SK-N-MC (cell line): ENCODE data around the gene TEX50.
"Not testable (repeated sequence)": the region's sequence is repeated elsewhere in the genome, so short reads cannot be mapped to it uniquely, and the experiment has no call there.

Experiments
- DNase-seq: peaks from one replicate; pipeline ENCODE4 v3.0.0-alpha.2; 2011; ENCODE audit warnings: low read depth, low spot score
- H3K27ac ChIP-seq: fragments of 200-600 bp; sonication (generic); 2 replicates; pipeline ENCODE4 v1.5.1; 2016; ENCODE audit warnings: mixed run types
- H3K36me3 ChIP-seq: fragments of 200-600 bp; sonication (generic); 2 replicates; pipeline ENCODE4 v1.6.1; 2017; ENCODE audit warnings: antibody characterized with exemption, low read length, mixed read lengths; ENCODE audit not compliant: insufficient read depth
- H3K4me3 ChIP-seq: fragments of 200-600 bp; sonication (generic); 2 replicates; pipeline ENCODE4 v1.5.1; 2016
- H3K9ac ChIP-seq: fragments of 200-600 bp; sonication (generic); 2 replicates; pipeline ENCODE4 v1.8.0; 2017; ENCODE audit warnings: mixed run types, mixed read lengths; ENCODE audit not compliant: insufficient read length
- H3K9me3 ChIP-seq: fragments of 200-600 bp; sonication (generic); 2 replicates; pipeline ENCODE4 v1.6.1; 2017; ENCODE audit warnings: low read depth, mild to moderate bottlenecking, antibody characterized with exemption, low read length, moderate library complexity, mixed read lengths
- EZH2 ChIP-seq: fragments of 200-600 bp; sonication (generic); IDR thresholded peaks from one replicate; pipeline ENCODE4 v1.6.1; 2017; ENCODE audit warnings: antibody characterized with exemption
- FOXP2 ChIP-seq: optimal IDR thresholded peaks from 2 replicates; pipeline ENCODE3; 2011; ENCODE audit warnings: mild to moderate bottlenecking, moderate library complexity; ENCODE audit not compliant: insufficient read depth; ENCODE audit errors: extremely low read length, control extremely low read depth
- POLR2AphosphoS5 ChIP-seq: IDR thresholded peaks from 2 replicates; pipeline ENCODE4 v1.6.1; 2012; ENCODE audit warnings: mild to moderate bottlenecking, low read depth, low read length, borderline replicate concordance

Gene TEX50, protein sequence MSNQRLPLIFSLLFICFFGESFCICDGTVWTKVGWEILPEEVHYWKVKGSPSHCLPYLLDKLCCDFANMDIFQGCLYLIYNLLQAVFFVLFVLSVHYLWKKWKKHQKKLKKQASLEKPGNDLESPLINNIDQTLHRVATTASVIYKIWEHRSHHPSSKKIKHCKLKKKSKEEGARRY

DNA sequence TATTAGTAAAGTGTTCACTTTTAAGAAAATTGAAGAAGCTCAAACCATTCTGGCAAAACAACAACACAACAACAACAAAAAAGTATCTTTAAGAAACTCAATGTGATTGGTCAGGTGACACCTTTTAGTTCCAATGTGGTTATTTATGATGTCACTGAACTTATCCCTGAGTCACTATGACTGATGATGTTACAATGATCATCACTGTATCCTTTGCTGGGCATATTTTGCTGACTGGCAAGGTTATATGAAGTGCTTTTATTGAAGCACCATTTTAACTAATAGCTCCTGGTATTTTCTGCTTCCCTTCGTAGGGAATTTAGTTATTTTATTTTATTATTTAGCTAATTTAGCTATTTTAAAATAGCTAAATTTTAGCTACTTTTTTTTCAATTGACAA, at the start of gene TEX50:
Gene TEX50, plus strand, starts transcription at position 223 of the 400 bp plus-strand sequence. CDS start 184 bp downstream, outside the sequence.
- Histone ChIP-seq H3K27ac (no peak within 1 kb of the TSS), H3K36me3 (no peaks in the 10 kb centered on the region), H3K9ac (no peak within 1 kb of the TSS), H3K9me3 (no peaks in the 10 kb centered on the region), H3K4me3 (no peak within 1 kb of the TSS)
- no peak for DNase-seq
- TF ChIP-seq FOXP2 (no peak), EZH2 (no peak), POLR2AphosphoS5 (no peak)

DNA sequence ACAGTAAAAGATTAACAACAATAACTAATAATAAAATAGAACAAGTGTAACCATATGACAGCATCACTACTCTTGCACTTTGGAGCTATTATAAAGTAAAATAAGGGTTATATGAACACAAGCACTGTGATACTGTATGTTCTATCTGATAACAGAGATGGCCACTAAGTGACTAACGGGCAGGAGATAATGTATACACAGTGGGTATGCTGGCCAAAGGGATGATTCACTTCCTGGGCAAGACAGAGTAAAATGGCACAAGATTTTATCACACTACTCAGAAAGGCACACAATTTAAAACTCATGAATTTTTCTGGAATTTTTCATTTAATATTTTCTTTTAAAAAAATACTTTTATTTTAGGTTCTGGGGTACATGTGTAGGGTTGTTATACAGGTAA, 44.6 kb upstream of the TEX50 start:
- DNase-seq, result no peak
- no peaks in the 10 kb centered on the region for H3K9me3 ChIP-seq
- TF ChIP-seq FOXP2, result no peak
- TF ChIP-seq EZH2, result no peak
- no peak for TF ChIP-seq POLR2AphosphoS5

DNA sequence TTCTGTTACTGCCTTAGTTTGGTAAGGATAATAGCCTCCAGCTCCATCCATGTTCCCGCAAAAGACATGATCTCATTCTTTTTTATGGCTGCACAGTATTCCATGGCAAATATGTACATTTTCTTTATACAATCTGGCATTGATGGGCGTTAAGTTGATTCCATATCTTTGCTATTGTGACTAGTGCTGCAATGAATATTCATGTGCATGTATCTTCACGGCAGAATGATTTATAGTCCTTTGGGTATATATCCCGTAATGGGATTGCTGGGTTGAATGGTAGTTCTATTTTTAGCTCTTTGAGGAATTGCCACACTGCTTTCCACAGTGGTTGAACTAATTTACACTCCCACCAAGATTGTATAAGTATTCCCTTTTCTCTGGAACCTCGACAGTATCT, 44.0 kb upstream of the TEX50 start:
- not testable (repeated sequence) for H3K9ac ChIP-seq, H3K27ac ChIP-seq, H3K36me3 ChIP-seq, H3K4me3 ChIP-seq, H3K9me3 ChIP-seq
- peak; percentile 18 for DNase-seq

More for the DNA sequence above, 44.6 kb upstream of the TEX50 start:
- H3K4me3 ChIP-seq, result no peak overlapping the region
- no peak overlapping the region for H3K27ac ChIP-seq
- H3K36me3 ChIP-seq, result no peaks in the 10 kb centered on the region
- no peak overlapping the region for H3K9ac ChIP-seq

DNA sequence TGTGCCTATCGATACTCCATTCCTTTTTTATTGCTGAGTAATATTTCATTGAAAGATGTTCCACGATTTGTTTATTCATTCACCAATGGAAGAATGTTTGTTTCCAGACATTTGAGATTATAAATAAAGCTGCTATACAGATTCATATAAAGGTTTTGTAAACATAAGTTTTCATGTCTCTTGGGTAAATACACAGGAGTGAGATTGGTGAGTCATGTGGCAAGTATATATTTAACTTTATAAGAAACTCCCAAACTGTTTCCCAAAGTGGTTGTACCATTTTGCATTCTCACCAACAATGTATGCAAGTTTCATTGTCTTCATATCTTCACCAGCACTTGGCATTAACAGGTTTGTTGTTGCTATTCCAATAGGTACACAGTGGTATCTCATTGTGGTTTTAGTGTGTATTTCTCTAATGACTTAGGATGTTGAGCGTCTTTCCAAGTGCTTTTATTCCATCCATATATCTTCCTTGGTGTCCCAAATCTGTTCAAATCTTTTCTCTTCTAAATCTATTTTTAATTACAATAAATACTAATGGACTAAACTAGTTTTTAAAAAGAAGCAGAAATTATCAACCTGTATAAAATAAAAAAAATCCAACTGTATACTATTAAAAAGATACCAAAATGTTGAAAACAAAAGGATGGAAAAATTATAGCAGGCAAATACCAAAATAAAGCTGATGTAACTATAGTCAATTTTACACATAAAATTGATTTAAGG, 38.9 kb upstream of the TEX50 start:
- Histone ChIP-seq H3K27ac (no peak overlapping the region), H3K36me3 (no peaks in the 10 kb centered on the region), H3K9ac (no peak overlapping the region), H3K4me3 (no peak overlapping the region), H3K9me3 (no peaks in the 10 kb centered on the region)
- no peak for DNase-seq
- TF ChIP-seq POLR2AphosphoS5 (no peak), EZH2 (no peak), FOXP2 (no peak)

DNA sequence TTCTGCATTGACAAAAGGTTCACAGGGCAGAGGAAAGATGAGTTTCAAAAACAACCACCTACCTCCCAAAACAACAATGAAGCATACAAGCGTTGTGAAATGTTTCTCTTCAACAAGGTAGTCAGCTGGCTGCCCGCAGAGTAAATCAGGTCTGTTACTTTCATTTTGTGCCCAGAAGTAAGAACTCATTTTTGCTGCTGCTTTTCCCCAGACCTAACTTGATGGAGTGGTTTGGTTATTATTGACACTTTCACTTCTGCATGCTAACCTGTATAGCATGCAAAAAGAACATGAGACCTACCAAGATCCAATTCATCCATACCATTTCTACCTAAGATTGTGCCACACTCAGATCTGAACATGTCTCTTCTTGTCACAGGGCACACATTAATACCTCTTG, 33.5 kb upstream of the TEX50 start:
- Histone ChIP-seq H3K9ac (no peak overlapping the region), H3K9me3 (no peaks in the 10 kb centered on the region), H3K36me3 (no peaks in the 10 kb centered on the region), H3K27ac (no peak overlapping the region), H3K4me3 (no peak overlapping the region)
- DNase-seq, result no peak
- TF ChIP-seq EZH2, result no peak
- TF ChIP-seq POLR2AphosphoS5, result no peak
- no peak for TF ChIP-seq FOXP2

DNA sequence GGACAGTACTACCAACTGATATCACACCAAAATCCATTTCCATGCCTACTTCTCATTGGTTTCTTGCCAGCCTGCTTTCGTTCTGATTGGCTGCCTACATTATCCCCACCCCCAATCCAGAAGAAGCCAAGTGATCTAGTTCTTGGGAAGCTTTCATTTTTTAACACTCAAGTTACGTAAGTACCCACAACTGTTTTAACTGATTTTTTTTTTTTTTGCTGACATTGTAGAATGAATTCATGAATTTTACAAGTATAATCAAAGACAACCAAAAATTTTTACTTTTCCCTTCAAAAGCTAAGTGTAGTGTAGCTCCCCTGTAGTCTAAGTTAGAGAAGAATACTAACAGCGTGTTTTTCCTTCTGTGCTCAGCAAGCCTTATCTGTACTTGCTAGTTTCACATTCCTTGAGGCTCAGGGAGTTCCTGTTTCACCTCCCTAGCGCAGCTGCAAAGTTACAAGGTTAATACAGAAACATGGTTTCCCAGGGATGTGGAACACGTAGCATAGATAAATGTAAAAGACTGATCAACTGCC, 32.0 kb upstream of the TEX50 start, which contains the start of gene SLC9C2:
Gene SLC9C2, minus strand, starts transcription at position 17 of the 536 bp plus-strand sequence. CDS start 1,296 bp downstream, outside the sequence.
- peak within 1 kb of the TSS; percentile 22; the same call in 1 of the 2 replicates for H3K27ac ChIP-seq
- H3K36me3 ChIP-seq, result no peaks in the 10 kb centered on the region
- no peak within 1 kb of the TSS for H3K4me3 ChIP-seq
- no peaks in the 10 kb centered on the region for H3K9me3 ChIP-seq
- H3K9ac ChIP-seq, result no peak within 1 kb of the TSS
- no peak for TF ChIP-seq POLR2AphosphoS5
- TF ChIP-seq EZH2, result no peak
- TF ChIP-seq FOXP2, result no peak
- DNase-seq, result no peak

DNA sequence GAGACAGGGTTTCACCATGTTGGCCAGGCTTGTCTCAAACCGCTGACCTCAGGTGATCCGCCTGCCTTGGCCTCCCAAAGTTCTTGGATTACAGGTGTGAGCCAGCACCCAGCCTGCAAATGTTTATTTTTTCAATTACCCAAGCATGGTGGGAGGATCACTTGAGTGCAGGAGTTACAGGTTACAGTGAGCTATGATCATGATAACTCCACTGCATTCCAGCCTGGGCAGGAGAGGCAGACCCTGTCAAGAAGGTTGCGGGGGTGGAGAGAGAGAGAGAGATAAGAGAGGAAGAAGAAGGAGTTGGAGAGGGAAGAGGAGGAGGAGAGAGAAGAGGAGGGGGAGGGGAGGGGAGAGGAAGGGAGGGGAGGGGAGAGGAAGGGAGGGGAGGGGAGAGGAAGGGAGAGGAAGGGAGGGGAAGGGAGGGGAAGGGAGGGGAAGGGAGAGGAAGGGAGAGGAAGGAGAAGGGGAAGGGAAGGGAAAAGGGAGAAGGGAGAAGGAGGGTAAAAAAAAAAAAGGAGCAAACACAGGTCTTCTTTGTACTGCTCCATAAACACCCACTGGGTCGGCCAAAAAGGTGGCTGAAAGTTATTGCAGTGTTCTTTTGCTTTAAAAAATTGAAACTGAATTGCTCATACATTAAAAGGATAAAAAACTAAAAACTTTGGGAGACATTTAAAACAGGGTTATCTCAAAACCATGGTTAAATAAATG, 26.5 kb upstream of the TEX50 start:
- no peak overlapping the region for H3K27ac ChIP-seq
- DNase-seq, result no peak
- no peaks in the 10 kb centered on the region for H3K9me3 ChIP-seq
- TF ChIP-seq FOXP2 (no peak), EZH2 (no peak), POLR2AphosphoS5 (no peak)
- H3K36me3 ChIP-seq, result no peaks in the 10 kb centered on the region
- H3K4me3 ChIP-seq, result no peak overlapping the region
- H3K9ac ChIP-seq, result no peak overlapping the region

DNA sequence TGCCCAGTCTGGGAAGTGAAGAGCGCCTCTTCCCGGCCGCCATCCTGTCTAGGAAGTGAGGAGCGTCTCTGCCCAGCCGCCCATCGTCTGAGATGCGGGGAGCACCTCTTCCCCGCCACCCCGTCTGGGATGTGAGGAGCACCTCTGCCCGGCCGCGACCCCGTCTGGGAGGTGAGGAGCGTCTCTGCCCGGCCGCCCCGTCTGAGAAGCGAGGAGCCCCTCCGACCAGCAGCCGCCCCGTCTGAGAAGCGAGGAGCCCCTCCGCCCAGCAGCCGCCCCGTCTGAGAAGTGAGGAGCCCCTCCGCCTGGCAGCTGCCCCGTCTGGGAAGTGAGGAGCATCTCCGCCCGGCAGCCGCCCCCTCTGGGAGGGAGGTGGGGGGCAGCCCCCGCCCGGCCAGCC, 22.1 kb upstream of the TEX50 start:
- not testable (repeated sequence) for H3K4me3 ChIP-seq, H3K9me3 ChIP-seq, H3K36me3 ChIP-seq, DNase-seq, H3K9ac ChIP-seq, H3K27ac ChIP-seq

DNA sequence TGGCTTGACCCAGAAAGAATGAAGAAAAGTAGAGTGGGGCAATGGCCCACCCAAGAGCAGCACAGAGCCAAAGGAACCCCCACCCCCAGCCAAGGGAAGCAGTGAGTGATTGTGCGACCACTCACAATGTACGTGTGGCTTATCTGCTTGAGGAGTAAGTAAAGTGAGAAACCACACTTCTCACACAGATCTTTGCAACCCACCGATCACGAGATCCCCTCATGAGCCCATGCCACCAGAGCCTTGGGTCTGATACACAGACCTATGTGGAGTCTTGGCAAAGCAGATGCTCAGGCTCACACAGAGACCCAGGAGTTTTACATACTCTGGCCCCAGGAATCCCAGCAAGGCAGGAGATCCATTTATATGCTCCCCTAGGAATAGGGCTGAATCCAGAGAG, 18.3 kb upstream of the TEX50 start:
- TF ChIP-seq EZH2 (no peak), FOXP2 (no peak), POLR2AphosphoS5 (no peak)
- DNase-seq, result no peak
- H3K4me3 ChIP-seq, result no peak overlapping the region
- no peaks in the 10 kb centered on the region for H3K36me3 ChIP-seq
- no peak overlapping the region for H3K27ac ChIP-seq
- no peak overlapping the region for H3K9ac ChIP-seq
- H3K9me3 ChIP-seq, result no peaks in the 10 kb centered on the region
